Gastrocnemius medialis (tissue), 4 donors: ENCODE data around the gene AGRP.

Experiments
- CTCF ChIP-seq, 5 experiments: fragments of 450-650 bp in 3 of 5; fragments of 200-600 bp in 2 of 5; sonication (generic) in 2 of 5; IDR thresholded peaks in 4 of 5; conservative IDR thresholded peaks in 1 of 5; 1 replicate in 4 of 5; 2 replicates in 1 of 5; pipeline ENCODE4 v1.5.1; 2016 to 2019; ENCODE audit warnings: antibody characterized with exemption in 5 of 5, mild to moderate bottlenecking in 3 of 5, moderate library complexity in 3 of 5
- POLR2A ChIP-seq, 2 donors: fragments of 450-650 bp; IDR thresholded peaks; one replicate each; pipeline ENCODE4 v1.6.1; 2017; ENCODE audit warnings: antibody characterized with exemption in 2 of 2, mild to moderate bottlenecking in 2 of 2, moderate library complexity in 2 of 2

GRCh38 chr16:67456391-67457081 is 26.8 kb downstream of the AGRP start:
- TF ChIP-seq CTCF (IDR thresholded peaks at IDR 0.05 in 4 of 5, conservative IDR thresholded peaks at IDR 0.05 in 1 of 5) = peak; percentile 52 to 75 (median 66)
- TF ChIP-seq POLR2A (IDR thresholded peaks at IDR 0.05) = no peak
